ENCODE measurements around the gene GAREM2.
A peak's percentile ranks its signal among the peaks of the same experiment; 100 is the strongest.

The GAREM2 gene

GRCh38 chr2:26237868-26238267 lies 65.0 kb downstream of the GAREM2 start:
- no peak for DNase-seq (ENCODE audit: low read depth)

GRCh38 chr2:26238311-26238958 lies 65.5 kb downstream of the GAREM2 start:
- DNase-seq (ENCODE audit: low read depth): peak; percentile 59
